ENCODE data around the gene COA7.

The COA7 gene

GRCh38 chr1:52651904-52652303, 46.2 kb downstream of the COA7 start:
- TF ChIP-seq ZFP37 (tag by site-specific recombination; IDR thresholded peaks at IDR 0.05) (no peak), ZBTB17 (tag by site-specific recombination; IDR thresholded peaks at IDR 0.05) (peak; percentile 96), ZNF513 (tag by site-specific recombination; IDR thresholded peaks at IDR 0.05) (no peak)
- ChIA-PET POLR2A (no interaction called here), CTCF (no interaction called here)
- Histone ChIP-seq H3K27ac (ENCODE audit: extremely low read depth, low read depth, low read length) (no peak overlapping the region), H3K9me3 (ENCODE audit: control insufficient read depth, insufficient read depth, low read depth, low read length) (no peaks in the 10 kb centered on the region), H3K36me3 (ENCODE audit: control insufficient read depth in 2 of 2, insufficient read depth in 1 of 2, low read length in 2 of 2) (no peaks in the 10 kb centered on the region), H3K4me3 (ENCODE audit: low read depth, low read length) (no peak overlapping the region), H3K4me1 (ENCODE audit: control insufficient read depth, insufficient read depth, low read length) (no peaks in the 10 kb centered on the region)

DNA sequence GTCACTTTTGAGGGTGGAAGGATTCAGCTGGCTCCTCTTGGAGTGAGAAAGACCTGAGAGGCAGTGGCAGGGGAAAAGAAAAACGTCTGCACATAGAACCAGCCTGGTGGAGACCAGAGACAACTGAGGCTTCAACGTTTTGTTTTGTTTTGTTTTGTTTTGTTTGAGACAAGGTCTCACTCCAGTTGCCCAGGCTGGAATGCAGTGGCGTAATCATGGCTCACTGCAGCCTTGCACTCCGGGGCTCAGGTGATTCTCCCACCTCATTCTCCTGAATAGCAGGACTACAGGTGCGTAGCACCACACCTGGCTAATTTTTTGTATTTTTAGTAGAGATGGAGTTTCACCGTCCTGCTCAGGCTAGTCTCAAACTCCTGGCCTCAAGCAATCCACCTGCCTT, 52.9 kb downstream of the COA7 start:
- no peak overlapping the region for H3K27ac ChIP-seq (ENCODE audit: extremely low read depth, low read depth, low read length)
- H3K9me3 ChIP-seq (ENCODE audit: control insufficient read depth, insufficient read depth, low read depth, low read length), result no peaks in the 10 kb centered on the region
- TF ChIP-seq ZNF214 (tag by site-specific recombination; IDR thresholded peaks at IDR 0.05; ENCODE audit: borderline replicate concordance) (no peak), TSHZ1 (tag by site-specific recombination; IDR thresholded peaks at IDR 0.05; ENCODE audit: borderline replicate concordance) (no peak), ZNF488 (tag by site-specific recombination; IDR thresholded peaks at IDR 0.05) (no peak), ZNF513 (tag by site-specific recombination; IDR thresholded peaks at IDR 0.05) (no peak), MEIS1 (CRISPR knock-in tag; IDR thresholded peaks at IDR 0.05; ENCODE audit: borderline replicate concordance) (no peak), ZNF239 (tag by site-specific recombination; IDR thresholded peaks at IDR 0.05) (no peak), CTCF (tag by site-specific recombination; IDR thresholded peaks at IDR 0.05) (no peak), YY2 (tag by site-specific recombination; IDR thresholded peaks at IDR 0.05) (no peak), REPIN1 (tag by site-specific recombination; IDR thresholded peaks at IDR 0.05; ENCODE audit: low read depth) (no peak)
- TF ChIP-seq, protein P1, sequence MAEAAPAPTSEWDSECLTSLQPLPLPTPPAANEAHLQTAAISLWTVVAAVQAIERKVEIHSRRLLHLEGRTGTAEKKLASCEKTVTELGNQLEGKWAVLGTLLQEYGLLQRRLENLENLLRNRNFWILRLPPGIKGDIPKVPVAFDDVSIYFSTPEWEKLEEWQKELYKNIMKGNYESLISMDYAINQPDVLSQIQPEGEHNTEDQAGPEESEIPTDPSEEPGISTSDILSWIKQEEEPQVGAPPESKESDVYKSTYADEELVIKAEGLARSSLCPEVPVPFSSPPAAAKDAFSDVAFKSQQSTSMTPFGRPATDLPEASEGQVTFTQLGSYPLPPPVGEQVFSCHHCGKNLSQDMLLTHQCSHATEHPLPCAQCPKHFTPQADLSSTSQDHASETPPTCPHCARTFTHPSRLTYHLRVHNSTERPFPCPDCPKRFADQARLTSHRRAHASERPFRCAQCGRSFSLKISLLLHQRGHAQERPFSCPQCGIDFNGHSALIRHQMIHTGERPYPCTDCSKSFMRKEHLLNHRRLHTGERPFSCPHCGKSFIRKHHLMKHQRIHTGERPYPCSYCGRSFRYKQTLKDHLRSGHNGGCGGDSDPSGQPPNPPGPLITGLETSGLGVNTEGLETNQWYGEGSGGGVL (tag by site-specific recombination; IDR thresholded peaks at IDR 0.05), result no peak
- TF ChIP-seq, protein P2, sequence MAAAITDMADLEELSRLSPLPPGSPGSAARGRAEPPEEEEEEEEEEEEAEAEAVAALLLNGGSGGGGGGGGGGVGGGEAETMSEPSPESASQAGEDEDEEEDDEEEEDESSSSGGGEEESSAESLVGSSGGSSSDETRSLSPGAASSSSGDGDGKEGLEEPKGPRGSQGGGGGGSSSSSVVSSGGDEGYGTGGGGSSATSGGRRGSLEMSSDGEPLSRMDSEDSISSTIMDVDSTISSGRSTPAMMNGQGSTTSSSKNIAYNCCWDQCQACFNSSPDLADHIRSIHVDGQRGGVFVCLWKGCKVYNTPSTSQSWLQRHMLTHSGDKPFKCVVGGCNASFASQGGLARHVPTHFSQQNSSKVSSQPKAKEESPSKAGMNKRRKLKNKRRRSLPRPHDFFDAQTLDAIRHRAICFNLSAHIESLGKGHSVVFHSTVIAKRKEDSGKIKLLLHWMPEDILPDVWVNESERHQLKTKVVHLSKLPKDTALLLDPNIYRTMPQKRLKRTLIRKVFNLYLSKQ (tag by site-specific recombination; IDR thresholded peaks at IDR 0.05; ENCODE audit: borderline replicate concordance), result no peak
- ChIA-PET CTCF (no interaction called here), POLR2A (no interaction called here)
- no peak overlapping the region for H3K4me3 ChIP-seq (ENCODE audit: low read depth, low read length)
- no peaks in the 10 kb centered on the region for H3K4me1 ChIP-seq (ENCODE audit: control insufficient read depth, insufficient read depth, low read length)
- no peaks in the 10 kb centered on the region for H3K36me3 ChIP-seq (ENCODE audit: control insufficient read depth in 2 of 2, insufficient read depth in 1 of 2, low read length in 2 of 2)
